ENCODE measurements around the gene PRDM11. TPM values are rescaled to one million over a fixed set of nuclear protein-coding genes. Genes with fewer than 3 reads are reported as not detected.

Gene PRDM11
- total and polyA plus RNA-seq, 4 donors = 6.1 to 29.6 (median 18.0) TPM

DNA sequence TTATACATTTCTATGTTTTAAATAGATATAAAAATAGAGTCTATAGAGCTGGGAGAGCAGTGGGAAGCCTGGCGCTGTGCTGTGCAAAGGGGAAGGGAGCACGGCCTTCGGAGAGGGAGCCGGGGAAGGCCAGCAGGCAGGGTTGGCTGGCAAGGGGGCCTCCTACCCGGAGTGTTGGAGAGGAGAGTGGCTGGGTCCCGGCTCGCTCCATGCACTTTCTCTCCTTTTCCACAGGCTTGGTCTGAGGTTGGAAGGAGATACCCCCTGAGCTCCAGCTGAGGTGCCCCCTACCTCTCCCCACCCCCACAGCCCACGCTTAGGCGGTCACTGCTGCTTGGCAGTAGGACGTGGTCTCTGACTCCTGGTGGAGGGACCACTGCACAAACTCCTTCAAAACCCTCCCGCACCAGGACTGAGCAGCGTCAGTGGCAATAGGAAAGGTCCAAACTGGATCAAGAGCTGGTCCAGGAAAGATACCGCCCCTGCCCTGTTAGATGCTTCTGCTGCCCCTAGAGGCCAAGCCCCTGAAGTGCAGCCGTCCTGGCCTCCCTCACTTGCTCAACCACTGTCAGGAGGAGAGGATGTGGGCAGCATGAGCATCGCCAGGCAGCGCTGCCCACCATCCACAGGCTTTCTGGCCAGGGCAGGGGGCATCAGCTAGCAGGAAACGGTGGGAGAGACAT is 86.8 kb downstream of the PRDM11 start:
- Histone ChIP-seq H3K27me3 (ENCODE audit: control insufficient read depth in 1 of 2, insufficient read depth in 2 of 2, low read length in 1 of 2) (no peaks in the 10 kb centered on the region), H3K4me3 (ENCODE audit: low read length in 2 of 2) (no peak overlapping the region), H3K27ac (ENCODE audit: low read depth in 1 of 2, low read length in 2 of 2) (no peak overlapping the region), H3K36me3 (ENCODE audit: control insufficient read depth in 1 of 2, insufficient read depth in 2 of 2, low read length in 1 of 2) (no peaks in the 10 kb centered on the region), H3K4me1 (ENCODE audit: control insufficient read depth in 1 of 2, insufficient read depth in 2 of 2, low read length in 2 of 2) (no peaks in the 10 kb centered on the region), H3K9me3 (ENCODE audit: control insufficient read depth, low read length) (no peaks in the 10 kb centered on the region)
- intact Hi-C loops (cut with DNase I) = loop anchor here (10.0 kb wide), 2 partner anchors 88 to 118 kb away; partner anchors contain the start of gene PRDM11 (in 1 of the 2)
- ATAC-seq (ENCODE audit: low FRiP score) (peak; percentile 63), DNase-seq (peak; percentile 77 to 87)
- 55 to 56% methylated on average over 17 of the region's 17 CpGs for WGBS, 2 donors

- Histone ChIP-seq H3K9me3 (ENCODE audit: control insufficient read depth, low read length) (no peaks in the 10 kb centered on the region), H3K4me3 (ENCODE audit: low read length in 2 of 2) (no peak overlapping the region), H3K27me3 (ENCODE audit: control insufficient read depth in 1 of 2, insufficient read depth in 2 of 2, low read length in 1 of 2) (no peaks in the 10 kb centered on the region), H3K27ac (ENCODE audit: low read depth in 1 of 2, low read length in 2 of 2) (no peak overlapping the region), H3K36me3 (ENCODE audit: control insufficient read depth in 1 of 2, insufficient read depth in 2 of 2, low read length in 1 of 2) (no peaks in the 10 kb centered on the region), H3K4me1 (ENCODE audit: control insufficient read depth in 1 of 2, insufficient read depth in 2 of 2, low read length in 2 of 2) (no peaks in the 10 kb centered on the region)
- intact Hi-C loops (cut with DNase I) = loop anchor here (10.0 kb wide), 2 partner anchors 89 to 119 kb away; partner anchors contain the start of gene PRDM11 (in 1 of the 2)
- DNase-seq (no peak), ATAC-seq (ENCODE audit: low FRiP score) (no peak)
- 64 to 75% methylated on average over 14 of the region's 14 CpGs for WGBS, 2 donors
Measured at GRCh38 chr11:45233804-45234170, 87.3 kb downstream of the PRDM11 start.

DNA sequence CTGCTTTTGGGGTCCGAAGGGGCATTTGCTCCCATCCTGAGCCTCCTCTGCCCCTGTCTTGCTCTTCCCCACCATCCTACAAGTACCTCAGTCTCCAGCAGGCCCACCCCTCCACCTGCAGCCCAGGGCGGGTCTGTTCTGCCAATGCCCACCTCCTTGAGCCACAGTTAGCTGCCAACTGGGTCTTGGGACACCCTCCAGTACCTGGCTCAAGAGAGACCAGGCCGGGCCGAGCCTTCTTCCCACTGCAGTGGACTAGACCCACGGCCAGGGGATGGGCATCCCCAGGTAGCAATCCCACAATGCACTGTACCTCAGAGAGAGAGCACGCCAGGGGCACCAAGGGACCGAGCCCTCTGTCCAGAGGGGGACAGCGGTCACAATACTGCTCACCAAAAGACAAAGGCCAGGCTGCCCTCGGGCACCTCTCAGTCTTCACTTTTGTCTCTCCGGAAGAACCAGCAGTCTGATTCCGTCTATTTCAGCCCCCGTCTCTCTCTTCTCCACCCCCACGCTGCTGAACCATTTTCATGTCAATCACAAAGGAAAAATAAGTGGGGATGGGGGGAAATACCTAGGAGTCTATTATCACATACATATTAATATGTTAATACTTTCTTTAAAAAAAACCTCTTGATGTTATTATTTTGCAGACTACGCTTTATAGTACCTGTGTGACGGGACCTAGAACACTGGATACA is 88.0 kb downstream of the PRDM11 start:
- Histone ChIP-seq H3K9me3 (ENCODE audit: control insufficient read depth, low read length) (no peaks in the 10 kb centered on the region), H3K4me1 (ENCODE audit: control insufficient read depth in 1 of 2, insufficient read depth in 2 of 2, low read length in 2 of 2) (no peaks in the 10 kb centered on the region), H3K27me3 (ENCODE audit: control insufficient read depth in 1 of 2, insufficient read depth in 2 of 2, low read length in 1 of 2) (no peaks in the 10 kb centered on the region), H3K27ac (ENCODE audit: low read depth in 1 of 2, low read length in 2 of 2) (no peak overlapping the region), H3K4me3 (ENCODE audit: low read length in 2 of 2) (no peak overlapping the region), H3K36me3 (ENCODE audit: control insufficient read depth in 1 of 2, insufficient read depth in 2 of 2, low read length in 1 of 2) (no peaks in the 10 kb centered on the region)
- DNase-seq (no peak), ATAC-seq (ENCODE audit: low FRiP score) (peak; percentile 4)
- WGBS, 2 donors = 93 to 95% methylated on average over 15 of the region's 15 CpGs
- intact Hi-C loops (cut with DNase I) = loop anchor here (10.0 kb wide), 2 partner anchors 90 to 120 kb away; partner anchors contain the start of gene PRDM11 (in 1 of the 2)

GRCh38 chr11:45237711-45238315 is 91.4 kb downstream of the PRDM11 start:
- intact Hi-C loops (cut with DNase I) = loop anchor here (10.0 kb wide), 2 partner anchors 93 to 123 kb away; partner anchors contain the start of gene PRDM11 (in 1 of the 2)
- Histone ChIP-seq H3K27ac (ENCODE audit: low read depth in 1 of 2, low read length in 2 of 2) (no peak overlapping the region), H3K27me3 (ENCODE audit: control insufficient read depth in 1 of 2, insufficient read depth in 2 of 2, low read length in 1 of 2) (no peaks in the 10 kb centered on the region), H3K36me3 (ENCODE audit: control insufficient read depth in 1 of 2, insufficient read depth in 2 of 2, low read length in 1 of 2) (no peaks in the 10 kb centered on the region), H3K4me1 (ENCODE audit: control insufficient read depth in 1 of 2, insufficient read depth in 2 of 2, low read length in 2 of 2) (no peaks in the 10 kb centered on the region), H3K4me3 (ENCODE audit: low read length in 2 of 2) (no peak overlapping the region), H3K9me3 (ENCODE audit: control insufficient read depth, low read length) (no peaks in the 10 kb centered on the region)
- WGBS, 2 donors = 75% methylated on average over 4 of the region's 4 CpGs
- ATAC-seq (ENCODE audit: low FRiP score) (no peak), DNase-seq (no peak)

GRCh38 chr11:45238724-45239123 is 92.3 kb downstream of the PRDM11 start:
- no peak for DNase-seq
- ATAC-seq (ENCODE audit: low FRiP score) = no peak
- WGBS, 2 donors = 7 to 15% methylated on average over 3 of the region's 3 CpGs

DNA sequence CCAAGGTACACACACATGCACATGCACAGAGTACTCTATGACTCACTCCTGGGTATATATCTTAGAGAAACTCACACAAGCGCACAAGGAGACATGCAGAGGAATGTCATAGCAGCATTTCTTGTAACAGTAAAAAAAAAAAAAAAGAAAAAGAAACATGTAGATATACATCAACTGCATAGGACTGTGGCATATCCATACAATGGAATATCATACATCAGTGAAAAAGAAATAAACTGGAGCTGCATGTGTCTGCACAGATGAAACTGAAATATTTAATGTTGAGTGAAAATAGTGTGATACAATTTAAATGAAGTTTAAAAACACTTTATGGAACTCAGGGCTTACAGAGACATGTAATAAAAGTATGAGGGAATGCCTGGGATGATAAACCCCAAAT is 93.3 kb downstream of the PRDM11 start:
- ATAC-seq (ENCODE audit: low FRiP score) (no peak), DNase-seq (no peak)
- no peak overlapping the region for H3K4me3 ChIP-seq (ENCODE audit: low read length in 2 of 2)
- H3K27me3 ChIP-seq (ENCODE audit: control insufficient read depth in 1 of 2, insufficient read depth in 2 of 2, low read length in 1 of 2) = no peaks in the 10 kb centered on the region
- intact Hi-C loops (cut with DNase I) = loop anchor here (10.0 kb wide), 2 partner anchors 95 to 125 kb away; partner anchors contain the start of gene PRDM11 (in 1 of the 2)
- H3K4me1 ChIP-seq (ENCODE audit: control insufficient read depth in 1 of 2, insufficient read depth in 2 of 2, low read length in 2 of 2) = no peaks in the 10 kb centered on the region
- H3K27ac ChIP-seq (ENCODE audit: low read depth in 1 of 2, low read length in 2 of 2) = no peak overlapping the region
- no peaks in the 10 kb centered on the region for H3K9me3 ChIP-seq (ENCODE audit: control insufficient read depth, low read length)
- 90 to 100% methylated on average over 1 of the region's 1 CpG for WGBS, 2 donors
- no peaks in the 10 kb centered on the region for H3K36me3 ChIP-seq (ENCODE audit: control insufficient read depth in 1 of 2, insufficient read depth in 2 of 2, low read length in 1 of 2)

More at GRCh38 chr11:45238724-45239123, 92.3 kb downstream of the PRDM11 start:
- Histone ChIP-seq H3K27me3 (ENCODE audit: control insufficient read depth in 1 of 2, insufficient read depth in 2 of 2, low read length in 1 of 2) (no peaks in the 10 kb centered on the region), H3K27ac (ENCODE audit: low read depth in 1 of 2, low read length in 2 of 2) (no peak overlapping the region), H3K4me1 (ENCODE audit: control insufficient read depth in 1 of 2, insufficient read depth in 2 of 2, low read length in 2 of 2) (no peaks in the 10 kb centered on the region), H3K9me3 (ENCODE audit: control insufficient read depth, low read length) (no peaks in the 10 kb centered on the region), H3K36me3 (ENCODE audit: control insufficient read depth in 1 of 2, insufficient read depth in 2 of 2, low read length in 1 of 2) (no peaks in the 10 kb centered on the region), H3K4me3 (ENCODE audit: low read length in 2 of 2) (no peak overlapping the region)
- intact Hi-C loops (cut with DNase I) = loop anchor here (10.0 kb wide), 2 partner anchors 94 to 124 kb away; partner anchors contain the start of gene PRDM11 (in 1 of the 2)

DNA sequence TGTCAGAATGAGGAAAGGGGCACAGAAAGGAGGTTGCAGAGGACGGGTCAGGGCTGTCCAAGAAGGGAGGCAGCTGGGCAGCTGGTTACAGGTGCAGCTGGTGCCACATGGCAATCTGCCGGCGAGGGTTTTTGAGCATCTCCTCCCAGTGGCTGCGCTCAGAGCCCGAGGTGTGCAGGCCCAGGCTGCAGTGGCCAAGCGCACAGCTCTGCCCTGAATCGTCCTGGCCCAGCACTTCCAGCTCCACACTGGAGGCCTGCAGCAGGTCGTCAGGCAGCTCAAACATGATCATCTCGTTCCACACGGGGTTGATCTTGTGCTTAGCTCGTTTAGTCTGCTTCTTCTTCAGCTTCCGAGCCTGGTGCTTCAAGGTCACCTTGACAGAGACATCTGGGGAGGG is 97.5 kb downstream of the PRDM11 start:
- H3K4me3 ChIP-seq (ENCODE audit: low read length in 2 of 2) = no peak overlapping the region
- DNase-seq (no peak), ATAC-seq (ENCODE audit: low FRiP score) (no peak)
- H3K4me1 ChIP-seq (ENCODE audit: control insufficient read depth in 1 of 2, insufficient read depth in 2 of 2, low read length in 2 of 2) = no peaks in the 10 kb centered on the region
- intact Hi-C loops (cut with DNase I) = no loop called here
- H3K27me3 ChIP-seq (ENCODE audit: control insufficient read depth in 1 of 2, insufficient read depth in 2 of 2, low read length in 1 of 2) = no peaks in the 10 kb centered on the region
- H3K36me3 ChIP-seq (ENCODE audit: control insufficient read depth in 1 of 2, insufficient read depth in 2 of 2, low read length in 1 of 2) = no peaks in the 10 kb centered on the region
- H3K27ac ChIP-seq (ENCODE audit: low read depth in 1 of 2, low read length in 2 of 2) = no peak overlapping the region
- WGBS, 2 donors = 90 to 93% methylated on average over 12 of the region's 12 CpGs
- H3K9me3 ChIP-seq (ENCODE audit: control insufficient read depth, low read length) = no peaks in the 10 kb centered on the region

DNA sequence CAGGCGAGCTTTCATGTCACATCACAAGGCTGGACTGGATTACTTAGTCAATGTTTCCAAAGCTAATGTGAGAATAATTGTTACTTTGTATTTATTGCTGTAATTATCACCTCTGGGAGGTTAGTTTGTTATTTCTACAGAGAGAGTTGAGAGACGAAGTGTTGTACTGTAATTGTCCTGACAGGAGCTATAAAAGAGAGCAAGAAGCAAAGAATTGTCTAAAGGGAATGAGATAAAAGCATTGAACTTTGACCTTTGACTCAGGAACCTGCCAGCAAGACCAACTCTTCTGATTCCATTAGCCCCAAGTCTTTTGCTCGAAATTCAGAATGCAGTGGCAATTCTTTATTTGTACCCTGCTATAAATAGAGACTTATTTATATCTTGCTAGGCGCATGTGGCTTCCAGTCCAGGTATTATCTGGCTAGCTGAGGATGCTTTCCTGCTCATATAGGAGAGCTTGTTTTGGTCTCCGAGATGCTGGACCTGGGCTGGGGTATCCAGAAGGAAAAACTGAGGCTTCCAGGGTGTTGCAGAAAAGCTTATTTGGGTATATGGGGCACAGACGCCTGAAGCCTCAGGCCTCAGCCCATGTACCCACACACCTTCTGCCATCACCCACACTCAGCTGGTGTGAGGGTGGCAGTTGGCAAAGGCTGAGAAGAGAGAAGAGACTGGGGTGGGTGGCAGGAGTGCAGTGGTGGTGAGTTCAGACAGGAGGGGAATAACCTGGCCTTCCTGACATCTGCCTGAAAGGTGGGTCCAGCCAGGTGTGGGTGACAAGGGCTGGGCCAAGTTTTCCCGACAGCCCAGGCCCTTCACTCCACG is 99.0 kb downstream of the PRDM11 start:
- H3K27me3 ChIP-seq (ENCODE audit: control insufficient read depth in 1 of 2, insufficient read depth in 2 of 2, low read length in 1 of 2) = no peaks in the 10 kb centered on the region
- WGBS, 2 donors = 83 to 89% methylated on average over 8 of the region's 8 CpGs
- H3K4me1 ChIP-seq (ENCODE audit: control insufficient read depth in 1 of 2, insufficient read depth in 2 of 2, low read length in 2 of 2) = no peaks in the 10 kb centered on the region
- ATAC-seq (ENCODE audit: low FRiP score) (no peak), DNase-seq (no peak)
- H3K27ac ChIP-seq (ENCODE audit: low read depth in 1 of 2, low read length in 2 of 2) = no peak overlapping the region
- no peaks in the 10 kb centered on the region for H3K36me3 ChIP-seq (ENCODE audit: control insufficient read depth in 1 of 2, insufficient read depth in 2 of 2, low read length in 1 of 2)
- no peaks in the 10 kb centered on the region for H3K9me3 ChIP-seq (ENCODE audit: control insufficient read depth, low read length)
- no peak overlapping the region for H3K4me3 ChIP-seq (ENCODE audit: low read length in 2 of 2)
- intact Hi-C loops (cut with DNase I) = no loop called here

All from aorta (tissue), 5 donors.